GM19035 (cell line): Measurements from ENCODE around the gene FCHSD2.
A peak's percentile ranks its signal among the peaks of the same experiment; 100 is the strongest.
"Not testable (repeated sequence)": the region's sequence is repeated elsewhere in the genome, so short reads cannot be mapped to it uniquely, and the experiment has no call there.

Experiments used
- ATAC-seq: cut with Tn5 transposase; IDR thresholded peaks from one replicate; pipeline ENCODE4 v1.9.1; 2021; ENCODE audit not compliant: unreplicated experiment

The FCHSD2 gene

GRCh38 chr11:72826191-72826941 is 315.8 kb downstream of the FCHSD2 start:
- no peak for ATAC-seq

GRCh38 chr11:72825661-72826060 is 316.5 kb downstream of the FCHSD2 start:
- ATAC-seq, result no peak

DNA sequence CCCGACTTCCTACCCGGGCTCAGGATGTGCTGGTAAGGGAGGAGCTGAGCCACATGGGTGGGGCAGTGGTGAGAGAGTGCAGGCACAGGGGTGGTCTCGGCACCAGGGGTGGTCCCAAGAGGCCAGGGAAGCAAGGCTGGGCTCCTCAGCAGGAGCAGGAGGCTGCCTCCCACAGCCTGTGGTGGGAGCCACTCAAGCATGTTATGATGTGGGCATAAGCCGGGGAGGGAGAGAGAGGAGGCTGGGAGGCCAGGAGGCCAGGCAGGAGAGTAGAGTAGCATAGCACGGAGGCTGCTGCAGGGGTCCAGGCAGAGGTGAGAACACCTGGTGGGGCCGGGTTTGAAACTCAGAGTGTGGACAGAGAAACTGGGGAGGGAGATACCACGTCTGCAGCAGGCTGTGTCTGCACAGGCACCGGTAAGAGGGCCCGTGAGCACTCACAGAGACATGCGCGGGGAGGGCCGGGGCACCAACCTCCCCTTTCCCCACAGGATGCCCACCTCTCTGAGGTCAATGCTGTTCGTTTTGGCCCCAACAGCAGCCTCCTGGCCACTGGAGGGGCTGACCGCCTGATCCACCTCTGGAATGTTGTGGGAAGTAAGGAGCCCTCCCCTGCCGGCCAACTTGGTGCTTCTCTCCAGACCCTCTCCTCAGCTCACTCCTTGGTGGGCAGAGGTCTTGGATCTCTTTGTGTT is 317.2 kb downstream of the FCHSD2 start:
- no peak for ATAC-seq

- ATAC-seq, result no peak
These were observed 318.1 kb downstream of the FCHSD2 start for GRCh38 chr11:72824020-72824419.

DNA sequence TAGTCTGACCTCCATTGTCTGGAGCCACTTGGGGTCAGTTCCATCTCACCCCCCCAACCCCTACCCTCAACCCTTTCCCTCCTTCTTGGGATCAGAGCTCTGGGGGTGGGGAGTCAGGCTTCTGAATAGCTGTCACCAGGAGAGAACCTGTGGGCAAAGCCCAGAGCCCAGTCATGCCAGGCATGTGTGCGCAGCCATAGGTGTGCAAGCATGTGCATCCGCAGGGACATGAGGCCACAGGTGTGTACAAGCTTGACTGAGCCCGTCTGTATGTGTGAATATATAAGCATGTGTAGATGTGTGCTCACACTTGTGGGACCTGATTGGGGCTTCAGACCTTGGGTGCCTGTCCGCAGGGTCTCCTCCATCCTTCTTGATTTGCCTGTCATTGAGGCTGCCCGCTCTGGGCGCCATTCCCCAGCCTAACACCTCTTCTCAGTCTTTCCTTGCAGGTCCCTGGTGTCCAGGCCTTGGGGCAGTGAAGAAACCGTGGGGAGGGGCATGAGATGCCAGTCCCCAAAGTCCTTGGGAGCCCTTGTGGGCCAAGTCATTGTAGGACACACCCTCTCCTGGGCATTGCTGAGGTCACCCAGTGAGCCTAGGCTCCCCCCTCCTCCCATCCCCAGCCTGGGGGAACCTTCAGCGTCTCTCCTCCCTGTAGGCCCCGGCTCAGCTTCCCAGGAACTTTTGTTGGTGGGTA is 318.9 kb downstream of the FCHSD2 start:
- no peak for ATAC-seq

GRCh38 chr11:72821920-72822799 is 320.0 kb downstream of the FCHSD2 start:
- ATAC-seq, result peak; percentile 60

GRCh38 chr11:72821221-72821919 is 320.7 kb downstream of the FCHSD2 start:
- ATAC-seq, result no peak

- no peak for ATAC-seq
These were observed 321.5 kb downstream of the FCHSD2 start for GRCh38 chr11:72820439-72821139.

- ATAC-seq, result no peak
These were observed 323.1 kb downstream of the FCHSD2 start for GRCh38 chr11:72818971-72819370.

- ATAC-seq, result no peak
These were observed 324.2 kb downstream of the FCHSD2 start for GRCh38 chr11:72817966-72818365.

DNA sequence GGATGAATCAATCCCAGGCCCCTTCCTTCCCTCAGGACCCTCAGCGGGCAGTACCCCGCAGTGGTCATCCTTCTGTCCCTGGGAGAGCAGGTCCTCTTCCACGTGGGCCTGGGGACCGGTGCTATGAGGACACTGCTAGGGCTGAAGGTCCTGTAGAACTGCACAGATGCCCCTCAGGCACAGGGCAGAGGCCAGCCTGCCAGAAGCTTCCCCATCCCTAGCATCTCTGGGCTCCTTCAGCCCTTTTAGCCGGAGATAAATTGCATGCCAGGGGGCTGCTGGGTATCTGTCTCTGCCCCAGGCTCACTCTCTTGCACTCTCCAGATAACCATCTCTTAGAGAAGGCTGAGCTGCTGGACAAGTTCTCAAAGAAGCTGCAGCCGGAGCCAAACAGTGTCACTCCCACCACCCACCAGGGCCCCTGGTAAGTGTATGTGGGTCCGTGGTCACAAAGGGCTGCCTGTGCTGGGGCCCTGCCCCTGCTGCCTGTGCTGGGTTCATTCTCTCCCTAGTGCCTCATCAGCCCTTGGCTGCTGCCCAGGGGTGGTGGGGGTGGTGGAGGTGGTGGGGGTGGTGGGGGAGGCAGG is 325.6 kb downstream of the FCHSD2 start:
- ATAC-seq, result no peak

- no peak for ATAC-seq
These were observed 327.0 kb downstream of the FCHSD2 start for GRCh38 chr11:72815110-72815618.

- peak; percentile 59 for ATAC-seq
These were observed 327.6 kb downstream of the FCHSD2 start, which contains the start of gene ATG16L2 for GRCh38 chr11:72814286-72815109. ATG16L2 (plus strand) TSS chr11:72814411; CDS start chr11:72814446, 35 bp downstream.

DNA sequence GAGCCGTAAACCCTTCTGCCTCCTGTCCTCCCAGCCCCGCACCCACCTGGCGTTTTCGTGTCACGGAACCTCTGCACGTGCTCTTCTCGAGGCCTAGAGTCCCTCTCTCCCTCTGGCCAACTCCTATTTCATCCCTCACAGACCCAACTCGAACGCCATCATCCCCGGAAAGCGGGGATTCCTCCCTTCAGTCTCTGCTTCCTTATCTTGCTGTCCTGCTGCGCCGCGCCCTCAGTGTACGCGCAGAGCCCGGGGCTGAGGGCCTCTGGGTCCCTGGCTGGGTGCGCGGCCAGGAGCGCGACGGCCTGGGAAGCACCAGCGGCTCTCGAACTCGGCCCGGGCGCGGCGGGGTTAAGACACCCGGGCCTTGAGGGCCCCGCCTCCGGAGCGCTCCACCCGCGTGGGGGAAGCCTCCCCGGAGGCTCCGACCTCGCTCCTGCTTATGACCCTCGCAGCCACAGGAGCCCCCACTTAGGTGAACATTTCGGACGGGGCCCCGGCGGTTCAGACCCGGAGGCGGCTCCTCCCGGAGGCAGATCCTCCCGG is 328.3 kb downstream of the FCHSD2 start:
- ATAC-seq, result peak; percentile 49

DNA sequence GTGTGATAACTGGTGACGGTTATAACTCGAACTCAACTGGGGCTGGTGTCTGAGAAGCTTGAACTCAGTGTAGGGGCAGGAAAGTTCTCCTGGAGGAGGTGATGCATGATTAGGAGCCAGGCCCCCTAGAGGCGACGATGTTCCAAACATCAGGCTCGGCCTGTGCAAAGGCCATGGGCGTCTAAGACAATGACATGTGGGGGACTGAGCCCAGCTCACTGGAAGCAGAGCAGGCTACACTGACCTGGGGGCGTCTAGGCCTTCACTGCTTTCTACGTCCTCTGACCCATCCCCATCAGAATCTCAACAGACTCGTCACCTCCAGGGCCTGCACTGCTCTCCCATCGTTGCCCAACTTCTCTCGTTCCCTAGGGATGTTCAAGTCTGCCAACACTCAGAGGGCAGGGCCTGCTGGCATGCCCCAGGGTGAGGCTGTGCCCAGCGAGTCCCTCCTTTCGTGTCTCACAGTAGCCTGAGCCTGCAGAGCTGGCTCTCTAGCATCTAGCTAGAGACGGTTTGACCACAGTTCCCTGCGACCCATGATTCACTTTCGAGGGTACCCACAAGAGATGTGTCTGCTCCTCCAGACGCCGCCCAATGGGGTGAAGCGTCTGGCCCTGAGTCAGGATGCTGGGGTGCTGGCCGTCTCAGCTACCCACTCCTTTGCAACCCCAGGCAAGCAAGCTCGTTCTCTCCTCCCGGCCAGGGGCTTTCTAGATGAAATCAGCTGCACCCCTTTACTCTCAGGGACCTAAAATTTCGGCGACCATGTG is 329.0 kb downstream of the FCHSD2 start:
- peak; percentile 30 for ATAC-seq

- ATAC-seq, result no peak
These were observed 329.5 kb downstream of the FCHSD2 start for GRCh38 chr11:72812604-72812966.

DNA sequence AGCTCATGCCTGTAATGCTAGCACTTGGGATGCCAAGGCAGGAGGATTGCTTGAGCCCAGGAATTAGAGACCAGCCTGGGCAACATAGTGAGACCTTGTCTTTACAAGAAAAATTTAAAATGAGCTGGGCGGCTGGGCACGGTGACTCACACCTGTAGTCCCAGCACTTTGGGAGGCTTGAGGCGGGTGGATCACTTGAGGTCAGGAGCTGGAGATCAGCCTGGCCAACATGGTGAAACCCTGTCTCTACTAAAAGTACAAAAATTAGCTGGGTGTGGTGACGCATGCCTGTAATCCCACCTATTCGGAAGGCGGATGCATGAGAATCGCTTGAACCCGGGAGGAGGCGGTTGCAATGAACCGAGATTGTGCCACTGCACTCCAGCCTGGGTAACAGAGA is 330.4 kb downstream of the FCHSD2 start:
- ATAC-seq, result not testable (repeated sequence)
